MM.1S (cell line): ENCODE measurements around the gene ZFAND6.

Experiments used
- CTCF ChIP-seq: fragments of 300-600 bp; sonication (generic); IDR thresholded peaks from 2 replicates; pipeline ENCODE4 v1.5.1; 2016; ENCODE audit warnings: antibody characterized with exemption, low read length, mixed read lengths
- EZH2phosphoT487 ChIP-seq: fragments of 300-600 bp; sonication (generic); IDR thresholded peaks from 2 replicates; pipeline ENCODE4 v1.6.1; 2018; ENCODE audit warnings: antibody characterized with exemption, low read length

- no peak for TF ChIP-seq CTCF
- no peak for TF ChIP-seq EZH2phosphoT487
Measured at GRCh38 chr15:80090041-80090440, 30.6 kb downstream of the ZFAND6 start.
